OCI-LY3 (cell line): ENCODE results near the gene SFXN3.

ENCODE experiments used
- EZH2phosphoT487 ChIP-seq: fragments of 200-600 bp; shearing (Covaris generic); IDR thresholded peaks from 2 replicates; pipeline ENCODE4 v1.6.1; 2018; ENCODE audit warnings: antibody characterized with exemption, mixed run types, low read depth
- TF ChIP-seq, protein P1 (sequence below): fragments of 200-600, 300-600 bp; sonication (generic); IDR thresholded peaks from 2 replicates; pipeline ENCODE4 v1.5.1; 2014; ENCODE audit warnings: antibody characterized with exemption, low read length, low read depth

DNA sequence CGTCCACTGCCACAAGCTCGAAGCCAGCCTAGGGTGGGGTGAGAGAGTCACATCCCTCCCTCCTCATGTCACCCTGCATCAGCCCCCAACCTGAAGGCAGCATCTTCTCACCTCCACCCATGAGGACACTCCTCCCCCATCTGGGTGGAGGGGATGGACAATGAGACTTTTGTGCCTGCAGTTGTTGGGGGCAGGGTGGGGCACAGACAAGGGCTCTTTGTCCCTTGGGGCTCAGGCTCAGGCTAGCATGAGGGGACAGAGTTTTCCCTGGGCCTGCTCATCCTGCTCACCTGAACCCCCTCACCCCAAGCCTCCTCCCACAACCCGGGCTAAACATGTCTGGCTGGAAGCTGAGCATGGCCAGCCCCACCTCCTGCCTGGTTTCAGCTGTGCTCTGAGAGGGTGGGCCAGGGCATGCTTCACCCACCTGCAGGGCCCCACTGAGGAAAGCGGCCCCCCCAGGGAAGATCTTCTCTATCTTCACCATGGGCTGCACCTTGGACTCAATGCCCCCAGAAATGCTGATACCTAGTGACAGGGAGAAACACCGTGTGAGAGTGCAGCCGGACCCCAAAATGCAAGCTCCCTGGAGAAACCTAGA, 22.1 kb upstream of the SFXN3 start:
- TF ChIP-seq, protein P1, sequence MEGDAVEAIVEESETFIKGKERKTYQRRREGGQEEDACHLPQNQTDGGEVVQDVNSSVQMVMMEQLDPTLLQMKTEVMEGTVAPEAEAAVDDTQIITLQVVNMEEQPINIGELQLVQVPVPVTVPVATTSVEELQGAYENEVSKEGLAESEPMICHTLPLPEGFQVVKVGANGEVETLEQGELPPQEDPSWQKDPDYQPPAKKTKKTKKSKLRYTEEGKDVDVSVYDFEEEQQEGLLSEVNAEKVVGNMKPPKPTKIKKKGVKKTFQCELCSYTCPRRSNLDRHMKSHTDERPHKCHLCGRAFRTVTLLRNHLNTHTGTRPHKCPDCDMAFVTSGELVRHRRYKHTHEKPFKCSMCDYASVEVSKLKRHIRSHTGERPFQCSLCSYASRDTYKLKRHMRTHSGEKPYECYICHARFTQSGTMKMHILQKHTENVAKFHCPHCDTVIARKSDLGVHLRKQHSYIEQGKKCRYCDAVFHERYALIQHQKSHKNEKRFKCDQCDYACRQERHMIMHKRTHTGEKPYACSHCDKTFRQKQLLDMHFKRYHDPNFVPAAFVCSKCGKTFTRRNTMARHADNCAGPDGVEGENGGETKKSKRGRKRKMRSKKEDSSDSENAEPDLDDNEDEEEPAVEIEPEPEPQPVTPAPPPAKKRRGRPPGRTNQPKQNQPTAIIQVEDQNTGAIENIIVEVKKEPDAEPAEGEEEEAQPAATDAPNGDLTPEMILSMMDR = no peak
- no peak for TF ChIP-seq EZH2phosphoT487
